A549 (cell line): ENCODE measurements around the gene RND2. TPM values are rescaled to one million over a fixed set of nuclear protein-coding genes. Genes with fewer than 3 reads are reported as not detected.

ENCODE experiments used
- BCL3 ChIP-seq: fragments of >200 bp; sonication (Bioruptor Twin); formaldehyde crosslinking; IDR thresholded peaks from 3 replicates; pipeline ENCODE4 v1.6.1; 2016
- BHLHE40 ChIP-seq: IDR thresholded peaks from 2 replicates; pipeline ENCODE4 v1.6.1; 2012; ENCODE audit warnings: low read depth, low read length, inconsistent platforms
- CBX2 ChIP-seq: fragments of 200-600 bp; sonication (generic); IDR thresholded peaks from 2 replicates; pipeline ENCODE4 v1.6.1; 2016; ENCODE audit warnings: low read depth, mild to moderate bottlenecking, borderline replicate concordance
- CEBPB ChIP-seq, 2 experiments: fragments of >200 bp in 1 of 2; sonication (Bioruptor Twin) in 1 of 2; formaldehyde crosslinking in 1 of 2; IDR thresholded peaks; 2 replicates each; pipeline ENCODE4 v1.6.1; 2012 to 2016
- CHD2 ChIP-seq: fragments of 150-350 bp; IDR thresholded peaks from 2 replicates; pipeline ENCODE4 v1.6.1; 2014; ENCODE audit warnings: low read length; ENCODE audit not compliant: partially characterized antibody
- CHD4 ChIP-seq: fragments of 200-600 bp; sonication (generic); IDR thresholded peaks from 2 replicates; pipeline ENCODE4 v1.6.1; 2016; ENCODE audit warnings: antibody characterized with exemption, mild to moderate bottlenecking, borderline replicate concordance
- CTCF ChIP-seq: fragments of >200 bp; sonication (Bioruptor Twin); formaldehyde crosslinking; IDR thresholded peaks from 3 replicates; pipeline ENCODE4 v1.5.1; 2016
- EHF ChIP-seq: fragments of 250-450 bp; sonication (Bioruptor Pico); IDR thresholded peaks from 2 replicates; pipeline ENCODE4 v1.5.0; 2020; ENCODE audit warnings: mild to moderate bottlenecking
- EHMT2 ChIP-seq: fragments of 200-600 bp; sonication (generic); IDR thresholded peaks from 2 replicates; pipeline ENCODE4 v1.6.1; 2016; ENCODE audit warnings: antibody characterized with exemption, low read depth, mild to moderate bottlenecking, moderate library complexity
- ELK1 ChIP-seq: fragments of 150-350 bp; IDR thresholded peaks from 2 replicates; pipeline ENCODE4 v1.6.1; 2014; ENCODE audit warnings: low read depth, mild to moderate bottlenecking, low read length
- EP300 ChIP-seq, 2 experiments: fragments of >200 bp; sonication (Bioruptor Twin); formaldehyde crosslinking; IDR thresholded peaks; 2 replicates in 1 of 2; 3 replicates in 1 of 2; pipeline ENCODE4 v1.6.1; 2016 to 2017
- ESRRA ChIP-seq: fragments of 150-350 bp; IDR thresholded peaks from 2 replicates; pipeline ENCODE4 v1.6.1; 2014; ENCODE audit warnings: mild to moderate bottlenecking, low read length, borderline replicate concordance
- FOSB ChIP-seq: fragments of 250-450 bp; sonication (Bioruptor Pico); IDR thresholded peaks from 2 replicates; pipeline ENCODE4 v1.5.0; 2020; ENCODE audit warnings: mild to moderate bottlenecking, moderate library complexity
- GATA3 ChIP-seq: IDR thresholded peaks from 2 replicates; pipeline ENCODE4 v1.6.1; 2012; ENCODE audit warnings: borderline replicate concordance
- HDAC2 ChIP-seq: fragments of 200-600 bp; sonication (generic); IDR thresholded peaks from 2 replicates; pipeline ENCODE4 v1.6.1; 2016
- HES2 ChIP-seq: fragments of >200 bp; sonication (Bioruptor Twin); formaldehyde crosslinking; IDR thresholded peaks from 2 replicates; pipeline ENCODE4 v1.6.1; 2016
- HMGXB4 ChIP-seq: fragments of 250-450 bp; sonication (Bioruptor Pico); IDR thresholded peaks from 2 replicates; pipeline ENCODE4 v1.5.0; 2021; ENCODE audit warnings: mild to moderate bottlenecking, moderate library complexity, borderline replicate concordance
- KDM1A ChIP-seq: fragments of 200-600 bp; sonication (generic); IDR thresholded peaks from 2 replicates; pipeline ENCODE4 v1.6.1; 2016; ENCODE audit warnings: low read depth, mild to moderate bottlenecking
- MAFK ChIP-seq: fragments of 450-650 bp; IDR thresholded peaks from 2 replicates; pipeline ENCODE4 v1.6.1; 2014; ENCODE audit not compliant: partially characterized antibody
- MAX ChIP-seq: IDR thresholded peaks from 2 replicates; pipeline ENCODE4 v1.6.1; 2012
- MAZ ChIP-seq: fragments of 150-350 bp; IDR thresholded peaks from 2 replicates; pipeline ENCODE4 v1.6.1; 2014; ENCODE audit warnings: antibody characterized with exemption, low read depth, low read length, borderline replicate concordance
- MYC ChIP-seq: IDR thresholded peaks from 2 replicates; pipeline ENCODE4 v1.6.1; 2012; ENCODE audit warnings: mild to moderate bottlenecking, inconsistent platforms, low read length, improper control_type of control experiment, borderline replicate concordance
- NFE2L2 ChIP-seq: fragments of 150-350 bp; conservative IDR thresholded peaks from 2 replicates; pipeline ENCODE4 v1.6.1; 2014; ENCODE audit warnings: low read length
- PBX3 ChIP-seq: IDR thresholded peaks from 2 replicates; pipeline ENCODE4 v1.6.1; 2012
- RARB ChIP-seq: fragments of 250-450 bp; sonication (Bioruptor Pico); IDR thresholded peaks from 2 replicates; pipeline ENCODE4 v1.8.0; 2021; ENCODE audit warnings: mild to moderate bottlenecking, moderate library complexity
- REST ChIP-seq: fragments of 200-600 bp; sonication (generic); IDR thresholded peaks from 2 replicates; pipeline ENCODE4 v1.6.1; 2016; ENCODE audit warnings: antibody characterized with exemption, mild to moderate bottlenecking, moderate library complexity
- SREBF2 ChIP-seq: fragments of 450-650 bp; IDR thresholded peaks from 2 replicates; pipeline ENCODE4 v1.6.1; 2014; ENCODE audit warnings: mild to moderate bottlenecking, moderate library complexity
- TP53 ChIP-seq: fragments of 250-450 bp; sonication (Bioruptor Pico); IDR thresholded peaks from 2 replicates; pipeline ENCODE4 v1.5.0; 2021; ENCODE audit warnings: mild to moderate bottlenecking, moderate library complexity
- polyA plus RNA-seq, 4 experiments: library from polyadenylated mRNA; depleted of rRNA in 3 of 4; stranded (reverse); fragments of >200 nt; fragmentation: RNase III in 1 of 4; extraction: RNeasy Plus Mini Kit Qiagen cat#74134 plus additional on column Dnase treatment in 1 of 4; gene quantifications; 2 replicates in 3 of 4; 3 replicates in 1 of 4; pipeline ENCODE4 v1.2.3, GENCODE V29; 2011 to 2017

The RND2 gene
- polyA plus RNA-seq, 2 of the 4 experiments (the other 2 are of a cell fraction) = 0.19 to 0.28 TPM

- TF ChIP-seq REST (peak; percentile 58), CEBPB (IDR thresholded peaks at IDR 0.05) (peak in 1 of 2 experiments; percentile 61; a peak in 2 of 4 replicates), TP53 (CRISPR knock-in tag) (no peak), RARB (0 out of 2 replicates have a peak, but pooled peaks have one; percentile 55), MAZ (peak; percentile 90; the same call in 1 of the 2 replicates), ESRRA (peak; percentile 53), CHD4 (no peak), CHD2 (peak; percentile 59), HES2 (no peak), BHLHE40 (peak; percentile 83), MAFK (peak; percentile 39), HDAC2 (no peak), CTCF (peak; percentile 88), EHF (CRISPR knock-in tag) (no peak), EP300 (IDR thresholded peaks at IDR 0.05) (no peak; a peak in 1 of 5 replicates), KDM1A (no peak), MAX (peak; percentile 99), NFE2L2 (no peak; the same call in 1 of the 2 replicates), ELK1 (no peak), FOSB (CRISPR knock-in tag) (no peak), SREBF2 (no peak), HMGXB4 (CRISPR knock-in tag) (peak; percentile 38; the same call in 1 of the 2 replicates), CBX2 (no peak), PBX3 (peak; percentile 58), GATA3 (peak; percentile 75), MYC (peak; percentile 99), BCL3 (peak; percentile 96), EHMT2 (no peak)
Observed at GRCh38 chr17:42997984-42998938, 26.8 kb upstream of the RND2 start, which contains the start of gene RPL27 (continued).
